ENCODE measurements around the gene STAT1. TPM values are rescaled to one million over a fixed set of nuclear protein-coding genes. Genes with fewer than 3 reads are reported as not detected.

Gene STAT1
- total RNA-seq, 1 donor from 2014 or later: 61.7 TPM

- H3K27me3 Mint-ChIP-seq (ENCODE audit: insufficient read depth, low read depth): peaks cover 2% of the 10 kb centered on the region
- Histone ChIP-seq H3F3A (ENCODE audit: low read depth) (peaks cover 11% of the 10 kb centered on the region), H3K4me2 (no peak overlapping the region), H3K79me2 (ENCODE audit: low read depth) (no peaks in the 10 kb centered on the region), H2AFZ (replicated peaks) (no peak overlapping the region), H3K27me3 (no peaks in the 10 kb centered on the region), H3K4me1 (peaks cover 13% of the 10 kb centered on the region), H3K4me3 (no peak overlapping the region), H3K9ac (no peak overlapping the region), H3K27ac (no peak overlapping the region), H4K20me1 (ENCODE audit: low read depth) (peaks cover 7% of the 10 kb centered on the region), H3K9me3 (ENCODE audit: low read depth) (no peaks in the 10 kb centered on the region), H3K36me3 (peaks cover 6% of the 10 kb centered on the region)
- TF ChIP-seq CTCF (IDR thresholded peaks at IDR 0.05) (no peak), EZH2 (IDR thresholded peaks at IDR 0.05) (no peak)
- H3K4me1 Mint-ChIP-seq: peaks cover 14% of the 10 kb centered on the region
- H3K9me3 Mint-ChIP-seq: no peaks in the 10 kb centered on the region
- no peak overlapping the region for H3K4me3 Mint-ChIP-seq
- H3K36me3 Mint-ChIP-seq: peaks cover 47% of the 10 kb centered on the region
- DNase-seq (ENCODE audit: low spot score): no peak
- peak overlapping the region; percentile 50 for H3K27ac Mint-ChIP-seq
Measured at GRCh38 chr2:190984595-190984994, 29.4 kb downstream of the STAT1 start.

GRCh38 chr2:190982262-190983034, 31.5 kb downstream of the STAT1 start:
- DNase-seq (ENCODE audit: low spot score): no peak
- Mint-ChIP-seq H3K27me3 (ENCODE audit: insufficient read depth, low read depth) (peaks cover 2% of the 10 kb centered on the region), H3K36me3 (peaks cover 58% of the 10 kb centered on the region), H3K27ac (no peak overlapping the region), H3K4me3 (no peak overlapping the region), H3K4me1 (peaks cover 14% of the 10 kb centered on the region), H3K9me3 (no peaks in the 10 kb centered on the region)
- Histone ChIP-seq H3K4me3 (no peak overlapping the region), H2AFZ (replicated peaks) (no peak overlapping the region), H4K20me1 (ENCODE audit: low read depth) (peaks cover 7% of the 10 kb centered on the region), H3K9ac (no peak overlapping the region), H3K36me3 (peaks cover 6% of the 10 kb centered on the region), H3K79me2 (ENCODE audit: low read depth) (no peaks in the 10 kb centered on the region), H3K27me3 (no peaks in the 10 kb centered on the region), H3K4me2 (no peak overlapping the region), H3K27ac (no peak overlapping the region), H3K9me3 (ENCODE audit: low read depth) (no peaks in the 10 kb centered on the region), H3F3A (ENCODE audit: low read depth) (peaks cover 11% of the 10 kb centered on the region), H3K4me1 (peaks cover 13% of the 10 kb centered on the region)
- no peak for TF ChIP-seq EZH2 (IDR thresholded peaks at IDR 0.05)
- TF ChIP-seq EZH2phosphoT487 (IDR thresholded peaks at IDR 0.05): no peak
- no peak for TF ChIP-seq CTCF (IDR thresholded peaks at IDR 0.05)

GRCh38 chr2:190981733-190982132, 32.2 kb downstream of the STAT1 start:
- H3K36me3 Mint-ChIP-seq: peaks cover 57% of the 10 kb centered on the region
- H3K27me3 Mint-ChIP-seq (ENCODE audit: insufficient read depth, low read depth): peaks cover 2% of the 10 kb centered on the region
- H2AFZ ChIP-seq (replicated peaks): no peak overlapping the region
- peaks cover 11% of the 10 kb centered on the region for H3F3A ChIP-seq (ENCODE audit: low read depth)
- peaks cover 7% of the 10 kb centered on the region for H4K20me1 ChIP-seq (ENCODE audit: low read depth)
- H3K36me3 ChIP-seq: peaks cover 6% of the 10 kb centered on the region
- H3K79me2 ChIP-seq (ENCODE audit: low read depth): no peaks in the 10 kb centered on the region
- no peak for DNase-seq (ENCODE audit: low spot score)
- no peak overlapping the region for H3K4me2 ChIP-seq
- H3K9me3 ChIP-seq (ENCODE audit: low read depth): no peaks in the 10 kb centered on the region
- peaks cover 14% of the 10 kb centered on the region for H3K4me1 Mint-ChIP-seq
- no peak overlapping the region for H3K27ac Mint-ChIP-seq
- H3K9me3 Mint-ChIP-seq: no peaks in the 10 kb centered on the region
- H3K4me1 ChIP-seq: peaks cover 13% of the 10 kb centered on the region
- H3K27ac ChIP-seq: no peak overlapping the region
- H3K4me3 Mint-ChIP-seq: no peak overlapping the region
- H3K27me3 ChIP-seq: no peaks in the 10 kb centered on the region
- TF ChIP-seq EZH2 (IDR thresholded peaks at IDR 0.05) (no peak), EZH2phosphoT487 (IDR thresholded peaks at IDR 0.05) (no peak), CTCF (IDR thresholded peaks at IDR 0.05) (no peak)
- no peak overlapping the region for H3K4me3 ChIP-seq
- no peak overlapping the region for H3K9ac ChIP-seq

All from neural progenitor cell (in vitro differentiated cells).